ENCODE data around the gene ADARB1.

ADARB1 gene

DNA sequence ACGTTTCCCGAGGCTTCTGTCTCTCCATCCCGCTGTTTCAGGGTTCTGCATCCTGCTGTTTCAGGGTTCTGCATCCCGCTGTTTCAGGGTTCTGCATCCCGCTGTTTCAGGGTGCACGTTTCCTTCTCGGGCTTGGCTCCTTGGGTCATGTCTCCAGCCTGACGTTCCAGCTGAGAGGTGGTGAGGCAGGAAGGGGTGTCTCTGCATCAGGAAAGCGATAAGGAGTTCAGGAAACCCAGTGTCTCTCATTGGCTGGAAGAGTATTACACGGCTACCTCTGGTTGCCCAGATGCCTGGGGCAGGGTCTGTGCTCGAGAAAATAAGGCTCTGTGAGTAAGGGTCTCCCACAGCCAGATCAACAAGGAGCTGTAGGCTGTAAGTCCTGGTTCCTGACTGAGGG lies 21.1 kb downstream of the ADARB1 start:
- no peak for DNase-seq (ENCODE audit: low spot score)

DNA sequence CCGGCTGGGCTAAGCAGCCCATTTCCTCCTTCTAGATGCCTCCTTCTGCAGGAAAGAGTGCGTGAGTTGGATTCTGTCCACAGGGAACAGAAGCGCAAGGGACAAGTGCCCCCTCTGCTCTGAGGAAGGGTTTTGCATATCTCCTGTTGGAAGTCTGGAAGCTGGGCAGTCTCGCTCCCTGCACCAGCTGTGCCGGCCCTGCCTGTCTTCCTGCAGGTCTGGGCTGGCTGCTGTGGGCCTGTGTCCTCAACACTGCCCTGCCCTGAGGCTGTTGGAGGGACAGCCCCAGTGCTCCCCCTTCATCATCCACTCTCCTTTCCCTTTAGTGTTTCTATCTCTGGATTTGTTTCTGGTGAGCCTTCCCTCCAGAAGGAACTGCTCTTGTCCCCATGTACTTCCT lies 21.8 kb downstream of the ADARB1 start:
- DNase-seq (ENCODE audit: low spot score), result no peak

DNA sequence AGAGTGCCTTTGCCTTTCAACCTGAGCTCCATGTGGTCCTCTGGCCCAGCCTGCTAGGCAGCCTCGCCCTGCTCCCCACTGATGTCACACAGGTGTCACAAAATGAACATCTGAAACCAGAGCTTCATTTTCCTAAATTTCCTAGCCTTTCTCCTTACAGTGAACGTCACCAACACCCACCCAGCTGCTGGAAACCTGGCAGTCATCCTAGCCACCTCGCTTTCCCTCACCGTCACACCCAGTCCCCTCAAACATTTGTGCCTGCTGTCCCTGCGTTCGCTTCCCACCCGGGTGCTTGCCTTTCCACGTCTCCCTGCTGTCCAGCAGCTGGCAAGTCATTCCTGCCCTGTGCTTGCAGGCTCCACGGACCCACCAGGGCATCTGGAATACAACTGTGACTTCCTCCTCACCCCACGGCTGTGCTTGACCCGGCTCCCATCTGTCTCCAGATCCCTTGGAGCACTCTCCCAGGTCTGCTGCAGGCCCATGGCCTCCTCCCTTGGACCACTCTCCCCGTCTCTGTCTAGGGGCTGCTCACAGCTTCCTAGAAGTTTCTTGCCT lies 23.5 kb downstream of the ADARB1 start:
- no peak for DNase-seq (ENCODE audit: low spot score)

- DNase-seq (ENCODE audit: low spot score), result no peak
Observed at GRCh38 chr21:45098867-45099266, 24.5 kb downstream of the ADARB1 start.

- DNase-seq (ENCODE audit: low spot score), result no peak
Observed at GRCh38 chr21:45099571-45099970, 25.2 kb downstream of the ADARB1 start.

DNA sequence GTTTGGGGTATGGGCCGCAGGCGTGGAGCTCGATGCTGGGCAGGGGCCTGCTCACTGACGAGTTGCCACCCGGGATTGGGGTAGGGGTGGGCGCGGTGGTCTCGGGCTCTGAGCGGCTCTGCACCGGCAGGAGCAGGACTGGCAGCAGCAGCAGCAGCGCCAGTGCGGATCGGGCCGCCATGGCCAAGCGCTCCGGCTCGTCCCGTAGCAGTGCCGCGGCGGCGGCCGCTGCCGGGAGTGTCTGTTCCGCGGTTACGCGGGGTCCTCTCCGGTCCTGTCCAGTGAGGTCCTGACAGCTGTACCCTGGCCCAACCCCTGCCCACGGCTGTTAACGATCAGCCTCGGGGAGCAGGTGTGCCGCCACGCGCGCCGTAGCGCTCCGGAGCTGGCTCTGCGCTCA lies 26.5 kb downstream of the ADARB1 start:
- DNase-seq (ENCODE audit: low spot score), result no peak

GRCh38 chr21:45102391-45102932 lies 28.1 kb downstream of the ADARB1 start:
- no peak for DNase-seq (ENCODE audit: low spot score)

GRCh38 chr21:45103971-45104520 lies 29.7 kb downstream of the ADARB1 start:
- no peak for DNase-seq (ENCODE audit: low spot score)

DNA sequence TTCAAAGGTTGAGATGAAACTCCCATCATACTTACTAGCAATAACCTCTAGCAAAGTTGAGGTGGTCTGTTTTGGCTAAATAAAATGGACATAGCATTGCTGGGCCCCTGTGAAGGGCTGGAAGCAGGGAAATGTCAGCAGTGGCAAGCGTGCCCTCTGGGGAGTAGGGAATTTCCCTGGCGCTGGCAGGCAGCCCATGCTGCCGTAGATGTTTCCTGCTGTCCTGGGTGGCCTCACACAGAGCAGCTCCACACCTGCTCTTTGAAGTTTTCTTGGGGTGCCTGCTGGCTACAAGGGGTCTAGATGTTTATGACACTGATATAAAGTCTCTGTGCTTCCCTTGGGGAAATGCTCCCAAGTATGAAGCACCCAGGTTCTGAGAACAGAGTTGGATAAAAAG lies 30.2 kb downstream of the ADARB1 start:
- no peak for DNase-seq (ENCODE audit: low spot score)

- DNase-seq (ENCODE audit: low spot score), result no peak
Observed at GRCh38 chr21:45105906-45106485, 31.6 kb downstream of the ADARB1 start.

DNA sequence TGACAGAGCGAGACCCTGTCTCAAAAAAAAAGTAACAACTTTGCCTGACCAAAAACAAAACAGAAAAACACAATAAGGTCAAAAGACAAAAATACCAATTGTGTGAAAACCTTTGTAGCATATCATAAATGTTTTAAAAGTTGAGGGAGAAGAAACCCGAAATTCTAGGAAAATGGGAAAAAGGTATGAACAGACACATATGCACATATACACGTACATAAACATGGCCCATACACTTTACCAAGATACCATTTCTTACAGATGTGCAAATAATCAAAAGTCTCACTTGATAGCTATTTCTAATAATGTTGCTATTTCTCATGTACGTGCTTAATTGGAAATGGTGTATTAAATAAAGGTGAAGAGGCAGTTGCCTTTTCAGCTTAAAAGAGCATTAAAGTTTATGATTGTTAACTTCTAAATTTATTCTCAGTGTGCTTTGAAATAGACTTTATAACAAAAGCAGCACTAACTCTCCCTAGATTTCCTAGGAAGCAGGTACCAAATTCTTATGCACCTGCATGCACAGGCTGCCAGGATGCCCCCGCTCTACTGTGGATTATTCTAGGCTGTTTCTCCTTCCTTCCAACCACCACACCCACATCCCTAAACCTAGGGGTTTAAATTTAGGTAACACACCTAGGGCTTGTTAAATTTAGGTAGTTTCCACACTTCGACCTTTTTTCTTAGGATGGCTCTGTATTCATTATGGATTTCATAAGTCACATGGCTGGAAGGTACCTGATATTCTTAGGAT lies 33.8 kb downstream of the ADARB1 start:
- DNase-seq (ENCODE audit: low spot score), result peak; percentile 64

- DNase-seq (ENCODE audit: low spot score), result no peak
Observed at GRCh38 chr21:45108808-45109781, 34.7 kb downstream of the ADARB1 start.

DNA sequence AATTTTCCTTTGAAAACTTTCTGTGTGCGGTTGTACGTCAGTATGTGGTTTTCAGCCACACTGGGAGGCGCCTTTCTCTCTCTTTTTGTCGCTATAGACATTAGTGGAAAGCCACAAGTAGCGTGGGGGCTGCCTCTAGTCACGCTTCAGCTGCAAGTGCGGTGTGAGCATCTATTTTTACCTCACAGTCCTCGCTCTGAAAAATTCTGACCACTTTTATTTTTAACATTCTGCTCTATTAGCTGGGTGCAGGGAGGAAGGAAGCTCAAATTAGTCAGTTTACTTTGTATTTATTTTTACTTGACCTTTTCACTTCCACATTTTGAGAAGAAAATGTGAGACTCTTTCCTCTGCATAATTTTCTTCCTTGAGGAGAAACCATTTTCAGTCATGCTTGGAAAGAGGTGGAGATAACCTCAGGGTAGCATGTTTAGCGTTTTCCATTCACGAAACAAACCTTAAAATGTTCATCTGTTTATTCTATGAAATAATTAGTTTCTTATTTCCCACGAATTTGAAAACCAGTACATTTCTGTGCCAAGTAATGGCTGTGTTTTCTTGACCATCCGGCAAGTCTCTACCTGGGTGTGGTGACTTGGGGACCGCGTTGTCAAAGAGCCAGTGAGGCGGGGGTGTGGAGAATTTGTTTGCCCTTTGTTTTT lies 35.6 kb downstream of the ADARB1 start:
- DNase-seq (ENCODE audit: low spot score), result peak; percentile 39

DNA sequence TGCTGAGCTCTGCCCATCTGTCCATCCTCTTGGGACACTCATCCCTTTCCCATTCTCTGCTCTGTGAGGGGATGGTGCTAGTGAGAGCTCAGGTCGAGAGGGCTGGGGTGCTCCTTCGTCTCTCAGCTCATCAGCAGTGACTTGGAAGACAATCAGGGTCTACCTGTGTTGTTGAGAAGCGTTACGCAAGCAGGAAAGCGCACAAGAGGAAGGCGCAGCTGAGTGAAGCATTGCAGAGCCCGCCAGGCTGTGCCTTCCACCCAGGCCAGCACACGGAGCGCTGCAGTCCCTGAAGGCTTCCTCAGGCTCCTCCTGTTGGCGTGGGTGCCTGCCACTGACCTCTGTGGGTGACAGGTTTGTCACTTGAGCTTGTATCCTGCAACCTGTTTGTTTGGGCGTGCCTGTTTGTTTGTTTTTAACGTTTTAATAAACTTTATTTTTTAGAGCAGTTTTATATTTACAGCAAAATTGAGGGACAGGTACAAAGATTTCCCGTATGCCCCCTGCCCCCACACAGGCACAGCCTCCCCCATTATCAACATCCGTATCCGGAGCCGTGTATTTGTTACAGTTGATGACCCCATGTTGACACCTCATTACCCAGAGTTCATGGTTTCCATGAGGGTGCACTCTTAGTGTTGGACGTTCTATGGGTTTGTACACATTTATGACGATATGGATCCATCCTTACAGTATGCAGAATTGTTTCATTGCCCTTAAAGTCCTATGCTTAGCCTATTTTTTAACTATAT lies 36.7 kb downstream of the ADARB1 start:
- peak; percentile 47 for DNase-seq (ENCODE audit: low spot score)

DNA sequence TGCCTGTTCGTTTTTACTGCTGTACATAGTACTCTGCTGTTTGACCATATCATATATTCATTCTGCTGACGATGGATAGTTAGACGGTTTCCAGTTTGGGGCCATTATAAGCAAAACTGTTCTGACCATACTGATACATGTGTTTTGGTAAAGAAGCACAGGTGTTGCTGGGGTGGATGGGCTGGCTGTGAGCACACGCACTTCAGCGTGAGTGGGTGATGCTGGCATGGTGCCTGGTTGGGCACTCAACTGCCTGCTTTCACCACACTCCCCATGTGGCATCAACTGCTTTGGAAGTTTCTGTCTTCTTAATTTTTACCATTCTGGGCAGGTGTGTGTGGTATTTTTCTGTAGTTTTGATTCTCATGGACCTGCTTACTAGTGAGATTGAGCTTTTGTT lies 37.3 kb downstream of the ADARB1 start:
- no peak for DNase-seq (ENCODE audit: low spot score)

GRCh38 chr21:45112371-45112770 lies 38.0 kb downstream of the ADARB1 start:
- DNase-seq (ENCODE audit: low spot score), result no peak

- DNase-seq (ENCODE audit: low spot score), result no peak
Observed at GRCh38 chr21:45113543-45113942, 39.2 kb downstream of the ADARB1 start.

GRCh38 chr21:45114072-45114471 lies 39.7 kb downstream of the ADARB1 start:
- DNase-seq (ENCODE audit: low spot score), result no peak

- no peak for DNase-seq (ENCODE audit: low spot score)
Observed at GRCh38 chr21:45114475-45114874, 40.1 kb downstream of the ADARB1 start.

DNA sequence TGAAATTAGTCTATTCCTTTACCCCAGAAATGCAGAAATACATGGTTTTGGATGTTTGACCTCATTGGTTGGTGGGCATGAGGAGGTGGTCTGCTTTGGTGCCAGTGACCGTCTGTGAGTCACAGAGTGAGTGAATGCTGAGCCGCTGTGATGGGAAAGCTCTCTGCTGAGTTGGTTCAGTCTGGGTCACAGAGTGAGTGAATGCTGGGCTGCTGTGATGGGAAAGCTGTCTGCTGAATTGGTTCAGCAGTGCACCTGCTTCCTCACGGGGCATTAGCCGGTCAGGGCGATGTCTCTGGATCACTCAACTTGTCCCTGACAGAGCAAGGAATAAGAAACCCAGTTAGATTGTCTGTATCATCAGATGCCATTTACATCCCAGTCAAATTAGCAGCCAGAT lies 40.8 kb downstream of the ADARB1 start:
- no peak for DNase-seq (ENCODE audit: low spot score)

GRCh38 chr21:45116066-45116465 lies 41.7 kb downstream of the ADARB1 start:
- DNase-seq (ENCODE audit: low spot score), result no peak

All from putamen (tissue), 1 donor.